Breast epithelium (tissue), 4 donors: ENCODE results near the gene LDLRAP1. TPM values are rescaled to one million over a fixed set of nuclear protein-coding genes. Genes with fewer than 3 reads are reported as not detected.
"Not testable (repeated sequence)": the region's sequence is repeated elsewhere in the genome, so short reads cannot be mapped to it uniquely, and the experiment has no call there.

Experiments
- DNase-seq, 2 donors: peaks; one replicate each; pipeline ENCODE4 v3.0.0-alpha.2; 2019; ENCODE audit warnings: low spot score in 2 of 2
- H3K27ac ChIP-seq, 2 donors: fragments of 200-600 bp; sonication (generic) in 1 of 2; one replicate each; pipeline ENCODE4 v1.5.1; 2016 to 2019; ENCODE audit warnings: mild to moderate bottlenecking in 1 of 2
- H3K27me3 ChIP-seq, 2 donors: fragments of 200-600 bp; sonication (generic) in 1 of 2; one replicate each; pipeline versions ENCODE4 v1.5.1 to v1.6.0; 2017 to 2019; ENCODE audit warnings: control low read depth in 1 of 2, mild to moderate bottlenecking in 1 of 2
- H3K36me3 ChIP-seq: fragments of 200-600 bp; one replicate; pipeline ENCODE4 v1.5.1; 2019
- H3K4me1 ChIP-seq, 2 donors: fragments of 200-600 bp; sonication (generic); one replicate each; pipeline ENCODE4 v1.5.1; 2016 to 2019; ENCODE audit warnings: control low read depth in 1 of 2
- H3K4me3 ChIP-seq, 3 donors: fragments of 200-600 bp; sonication (generic); 1 replicate in 2 of 3; 2 replicates in 1 of 3; pipeline ENCODE4 v1.5.1; 2016 to 2019; ENCODE audit warnings: mild to moderate bottlenecking in 3 of 3, moderate library complexity in 2 of 3
- H3K9me3 ChIP-seq, 2 donors: fragments of 200-600 bp; sonication (generic) in 1 of 2; one replicate each; pipeline ENCODE4 v1.5.1; 2016 to 2019; ENCODE audit warnings: control low read depth in 1 of 2
- POLR2A ChIP-seq: fragments of 450-650 bp; IDR thresholded peaks from one replicate; pipeline ENCODE4 v1.6.1; 2016; ENCODE audit warnings: antibody characterized with exemption, mild to moderate bottlenecking, moderate library complexity
- POLR2AphosphoS5 ChIP-seq, 3 donors: sonication (generic); formaldehyde crosslinking; IDR thresholded peaks; one replicate each; pipeline ENCODE4 v1.6.1; 2017; ENCODE audit warnings: antibody characterized with exemption in 3 of 3
- intact Hi-C: fragments of 100-400 bp; cut with DNase I; formaldehyde crosslinking; loops from one replicate; pipeline ENCODE4 v1.15.1; 2023; ENCODE audit warnings: low total_unique reads
- total RNA-seq, 3 donors: library from RNA; depleted of rRNA; stranded (reverse); fragments of >200 nt; gene quantifications; one replicate each; pipeline ENCODE4 v1.1.0, GENCODE V29; 2016
- TF ChIP-seq, protein P1 (sequence below), 3 donors: fragments of 450-650 bp; IDR thresholded peaks; one replicate each; pipeline ENCODE4 v1.5.1; 2016 to 2017; ENCODE audit warnings: antibody characterized with exemption in 3 of 3, mild to moderate bottlenecking in 3 of 3, moderate library complexity in 3 of 3

The LDLRAP1 gene
- total RNA-seq, 3 donors from 2014 or later: 10.7 to 17.0 (median 16.5) TPM

DNA sequence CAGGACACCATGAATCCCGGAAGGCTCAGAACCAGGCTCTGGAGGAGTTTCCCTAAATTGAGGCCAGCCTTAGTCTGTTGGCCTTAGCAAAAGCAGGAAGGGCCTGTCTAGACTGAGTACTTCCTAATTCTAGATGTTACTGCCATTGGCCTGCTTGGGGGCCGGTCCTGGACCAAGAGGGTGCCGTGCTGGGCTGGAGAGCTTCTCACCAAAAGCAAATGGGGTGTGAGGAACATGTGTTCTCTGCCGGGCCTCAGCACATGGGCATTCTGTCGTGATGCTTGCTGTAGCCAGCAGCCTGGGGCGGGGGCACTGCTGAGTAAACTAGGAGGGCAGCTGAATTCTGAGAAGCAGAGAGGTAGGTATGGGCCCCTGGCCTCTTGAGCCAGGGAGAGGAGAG lies 37.5 kb downstream of the LDLRAP1 start:
- no peak overlapping the region for H3K27ac ChIP-seq
- no peaks in the 10 kb centered on the region for H3K4me1 ChIP-seq
- H3K27me3 ChIP-seq: no peaks in the 10 kb centered on the region
- H3K4me3 ChIP-seq: no peak overlapping the region
- no peak for DNase-seq
- intact Hi-C loops: no loop called here
- no peaks in the 10 kb centered on the region for H3K9me3 ChIP-seq
- H3K36me3 ChIP-seq: no peaks in the 10 kb centered on the region
- TF ChIP-seq, protein P1, sequence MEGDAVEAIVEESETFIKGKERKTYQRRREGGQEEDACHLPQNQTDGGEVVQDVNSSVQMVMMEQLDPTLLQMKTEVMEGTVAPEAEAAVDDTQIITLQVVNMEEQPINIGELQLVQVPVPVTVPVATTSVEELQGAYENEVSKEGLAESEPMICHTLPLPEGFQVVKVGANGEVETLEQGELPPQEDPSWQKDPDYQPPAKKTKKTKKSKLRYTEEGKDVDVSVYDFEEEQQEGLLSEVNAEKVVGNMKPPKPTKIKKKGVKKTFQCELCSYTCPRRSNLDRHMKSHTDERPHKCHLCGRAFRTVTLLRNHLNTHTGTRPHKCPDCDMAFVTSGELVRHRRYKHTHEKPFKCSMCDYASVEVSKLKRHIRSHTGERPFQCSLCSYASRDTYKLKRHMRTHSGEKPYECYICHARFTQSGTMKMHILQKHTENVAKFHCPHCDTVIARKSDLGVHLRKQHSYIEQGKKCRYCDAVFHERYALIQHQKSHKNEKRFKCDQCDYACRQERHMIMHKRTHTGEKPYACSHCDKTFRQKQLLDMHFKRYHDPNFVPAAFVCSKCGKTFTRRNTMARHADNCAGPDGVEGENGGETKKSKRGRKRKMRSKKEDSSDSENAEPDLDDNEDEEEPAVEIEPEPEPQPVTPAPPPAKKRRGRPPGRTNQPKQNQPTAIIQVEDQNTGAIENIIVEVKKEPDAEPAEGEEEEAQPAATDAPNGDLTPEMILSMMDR (IDR thresholded peaks at IDR 0.05): no peak
- TF ChIP-seq POLR2A (no peak), POLR2AphosphoS5 (IDR thresholded peaks at IDR 0.05) (no peak)

DNA sequence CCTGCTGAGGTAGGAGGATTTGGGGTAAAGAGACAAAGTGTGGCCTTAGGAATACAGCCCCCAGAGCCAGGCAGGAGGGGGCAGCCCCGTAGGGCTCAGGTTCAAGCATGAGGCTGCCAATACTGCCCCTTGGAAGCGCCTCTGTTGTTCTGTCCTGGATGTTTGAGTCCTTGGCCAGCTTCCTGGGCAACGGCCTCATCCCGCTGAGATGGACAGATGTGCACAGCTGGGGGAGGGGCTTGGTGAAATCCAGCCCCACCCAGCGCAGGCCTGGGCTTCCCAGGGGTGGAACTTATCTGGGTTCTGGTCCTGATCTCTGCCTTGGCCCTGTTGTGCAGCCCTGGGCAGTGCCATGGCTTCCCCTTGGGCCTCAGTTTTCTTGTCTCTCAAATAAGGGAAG lies 38.4 kb downstream of the LDLRAP1 start:
- H3K27me3 ChIP-seq: no peaks in the 10 kb centered on the region
- H3K4me3 ChIP-seq: no peak overlapping the region
- H3K9me3 ChIP-seq: no peaks in the 10 kb centered on the region
- TF ChIP-seq POLR2AphosphoS5 (IDR thresholded peaks at IDR 0.05): no peak
- TF ChIP-seq, protein P1 (IDR thresholded peaks at IDR 0.05): no peak
- TF ChIP-seq POLR2A: no peak
- no peaks in the 10 kb centered on the region for H3K4me1 ChIP-seq
- H3K27ac ChIP-seq: no peak overlapping the region
- no peaks in the 10 kb centered on the region for H3K36me3 ChIP-seq
- intact Hi-C loops: no loop called here
- no peak for DNase-seq

DNA sequence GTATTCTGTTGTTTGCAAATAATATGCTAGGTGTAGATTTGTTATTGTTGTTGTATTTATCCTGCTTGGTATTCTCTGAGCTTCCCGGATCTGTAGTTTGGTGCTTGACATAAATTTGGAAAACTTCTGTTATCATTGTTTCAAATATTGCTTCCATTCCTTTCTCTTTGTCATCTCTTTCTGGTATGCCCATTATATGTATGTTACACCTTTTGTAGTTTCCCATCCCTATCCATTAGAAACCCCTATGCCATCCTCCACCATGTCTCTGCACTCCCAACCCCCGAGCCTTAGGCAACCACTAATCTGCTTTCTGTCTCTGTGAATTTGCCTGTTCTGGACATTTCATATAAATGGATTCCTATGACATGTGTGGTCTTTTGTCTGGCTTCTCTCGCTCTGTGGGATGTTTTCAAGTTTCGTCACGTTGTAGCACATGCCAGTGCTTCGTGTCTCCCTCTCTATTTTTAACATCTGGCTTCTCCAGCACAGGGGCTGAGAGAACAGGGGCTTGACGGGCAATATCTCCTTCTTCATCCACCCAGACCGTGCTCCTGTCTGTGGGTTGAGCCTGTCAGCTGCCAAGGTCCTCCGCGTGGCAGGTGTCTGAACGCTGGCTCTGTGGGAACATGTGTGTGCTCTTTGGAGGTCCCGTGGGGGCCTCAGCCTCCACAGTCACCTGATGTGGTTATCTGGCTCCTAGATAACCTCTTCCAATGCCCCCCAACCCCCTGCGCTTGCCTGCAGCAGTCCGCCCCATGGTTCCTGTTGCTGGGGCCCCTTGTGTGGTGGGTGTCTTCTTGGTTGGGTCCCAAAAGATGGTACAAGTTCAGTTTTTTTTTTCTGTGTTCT lies 40.3 kb downstream of the LDLRAP1 start:
- H3K9me3 ChIP-seq: no peaks in the 10 kb centered on the region
- intact Hi-C loops: no loop called here
- no peaks in the 10 kb centered on the region for H3K36me3 ChIP-seq
- no peak overlapping the region for H3K27ac ChIP-seq
- H3K4me1 ChIP-seq: no peaks in the 10 kb centered on the region
- DNase-seq: no peak
- TF ChIP-seq POLR2A: no peak
- TF ChIP-seq POLR2AphosphoS5 (IDR thresholded peaks at IDR 0.05): no peak
- TF ChIP-seq, protein P1 (IDR thresholded peaks at IDR 0.05): no peak
- H3K4me3 ChIP-seq: no peak overlapping the region
- no peaks in the 10 kb centered on the region for H3K27me3 ChIP-seq

DNA sequence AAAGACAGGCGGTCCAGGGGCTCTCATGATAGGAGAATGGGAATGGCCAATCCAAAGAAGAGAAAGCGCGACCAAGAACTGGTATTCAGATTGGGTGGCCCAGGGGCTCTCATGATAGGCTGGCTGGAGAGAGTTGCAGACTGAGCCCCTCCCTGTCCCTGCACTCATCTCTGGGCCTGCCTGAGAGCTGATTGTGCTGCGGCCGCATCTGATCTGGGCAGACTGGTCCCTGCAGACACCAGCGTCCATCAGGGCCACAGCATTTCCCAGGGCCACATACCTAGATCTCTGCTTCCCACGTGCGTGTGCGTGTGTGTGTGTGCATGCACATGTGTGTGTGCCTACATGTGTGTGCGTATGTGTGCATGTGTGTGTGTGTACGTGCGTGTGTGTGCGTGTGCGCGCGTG lies 42.8 kb downstream of the LDLRAP1 start:
- Histone ChIP-seq H3K4me1 (no peaks in the 10 kb centered on the region), H3K27me3 (no peaks in the 10 kb centered on the region), H3K36me3 (no peaks in the 10 kb centered on the region), H3K27ac (no peak overlapping the region), H3K9me3 (no peaks in the 10 kb centered on the region), H3K4me3 (no peak overlapping the region)
- TF ChIP-seq, protein P1 (IDR thresholded peaks at IDR 0.05): no peak
- TF ChIP-seq POLR2AphosphoS5 (IDR thresholded peaks at IDR 0.05) (no peak), POLR2A (no peak)
- no peak for DNase-seq
- intact Hi-C loops: no loop called here

DNA sequence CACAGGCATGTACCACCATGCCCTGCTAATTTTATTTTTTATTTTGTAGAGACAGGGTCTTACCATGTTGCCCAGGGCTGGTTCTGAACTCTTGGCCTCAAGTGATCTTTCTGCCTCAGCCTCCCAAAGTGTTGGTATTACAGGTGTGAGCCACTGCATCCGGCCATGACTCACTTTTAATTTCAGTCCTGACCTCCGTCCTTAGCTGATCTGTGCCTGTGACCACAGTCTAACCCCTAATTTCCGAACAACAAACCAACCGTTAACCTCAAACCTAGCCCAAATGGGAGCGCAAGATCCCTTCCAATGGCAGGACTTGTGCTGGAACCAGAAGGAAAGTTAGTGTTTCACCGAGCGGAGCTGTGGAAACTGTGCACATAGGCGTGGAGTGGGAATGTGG lies 43.9 kb downstream of the LDLRAP1 start:
- Histone ChIP-seq H3K36me3 (no peaks in the 10 kb centered on the region), H3K4me3 (no peak overlapping the region), H3K4me1 (no peaks in the 10 kb centered on the region), H3K9me3 (no peaks in the 10 kb centered on the region), H3K27ac (no peak overlapping the region), H3K27me3 (no peaks in the 10 kb centered on the region)
- TF ChIP-seq, protein P1 (IDR thresholded peaks at IDR 0.05): no peak
- TF ChIP-seq POLR2AphosphoS5 (IDR thresholded peaks at IDR 0.05) (no peak), POLR2A (no peak)
- intact Hi-C loops: no loop called here
- DNase-seq: no peak

DNA sequence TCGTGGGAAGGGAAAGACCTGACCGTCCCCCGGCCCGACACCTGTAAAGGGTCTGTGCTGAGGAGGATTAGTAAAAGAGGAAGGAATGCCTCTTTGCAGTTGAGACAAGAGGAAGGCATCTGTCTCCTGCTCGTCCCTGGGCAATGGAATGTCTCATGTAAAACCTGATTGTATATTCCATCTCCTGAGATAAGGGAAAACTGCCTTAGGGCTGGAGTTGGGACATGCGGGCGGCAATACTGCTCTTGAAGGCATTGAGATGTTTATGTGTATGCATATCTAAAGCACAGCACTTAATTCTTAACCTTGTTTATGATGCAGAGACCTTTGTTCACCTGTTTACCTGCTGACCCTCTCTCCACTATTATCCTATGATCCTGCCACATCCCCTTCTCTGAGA lies 44.8 kb downstream of the LDLRAP1 start:
- intact Hi-C loops, DNase-seq, H3K4me3 ChIP-seq, H3K27me3 ChIP-seq, H3K9me3 ChIP-seq, H3K4me1 ChIP-seq, H3K27ac ChIP-seq, H3K36me3 ChIP-seq: not testable (repeated sequence)

DNA sequence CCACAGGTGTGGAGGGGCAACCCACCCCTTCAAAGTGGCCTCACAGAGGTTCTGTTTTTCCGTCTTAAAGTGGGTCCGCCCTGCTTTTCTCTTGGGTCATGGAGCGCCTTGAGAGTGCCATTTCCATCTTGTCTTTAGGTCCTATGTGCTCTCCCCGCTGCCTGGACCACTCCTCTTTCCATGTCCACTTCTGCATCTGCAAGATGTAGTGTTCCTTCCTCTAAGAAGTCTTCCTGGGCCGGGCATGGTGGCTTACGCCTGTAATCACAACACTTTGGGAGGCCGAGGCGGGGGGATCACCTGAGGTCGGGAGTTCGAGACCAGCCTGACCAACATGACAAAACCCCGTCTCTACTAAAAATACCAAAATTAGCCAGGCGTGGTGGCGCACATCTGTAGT lies 45.4 kb downstream of the LDLRAP1 start:
- intact Hi-C loops, H3K4me1 ChIP-seq, DNase-seq, H3K9me3 ChIP-seq, H3K27me3 ChIP-seq, H3K36me3 ChIP-seq, H3K4me3 ChIP-seq, H3K27ac ChIP-seq: not testable (repeated sequence)
